Stomach (tissue), 4 donors: ENCODE data around the gene TYW1.
"Not testable (repeated sequence)": the region's sequence is repeated elsewhere in the genome, so short reads cannot be mapped to it uniquely, and the experiment has no call there.

Experiments used
- EP300 ChIP-seq: sonication (generic); formaldehyde crosslinking; IDR thresholded peaks from one replicate; pipeline ENCODE4 v1.6.1; 2017; ENCODE audit warnings: antibody characterized with exemption
- POLR2A ChIP-seq, 4 donors: fragments of 450-650 bp; IDR thresholded peaks; one replicate each; pipeline ENCODE4 v1.6.1; 2016; ENCODE audit warnings: antibody characterized with exemption in 4 of 4, control low read depth in 2 of 4, mild to moderate bottlenecking in 1 of 4, moderate library complexity in 1 of 4
- POLR2AphosphoS5 ChIP-seq, 3 donors: sonication (generic); formaldehyde crosslinking; IDR thresholded peaks; one replicate each; pipeline ENCODE4 v1.6.1; 2016; ENCODE audit warnings: antibody characterized with exemption in 3 of 3
- TF ChIP-seq, protein P1 (sequence below), 7 experiments: fragments of 450-650 bp in 4 of 7; fragments of 200-600 bp in 3 of 7; sonication (generic) in 3 of 7; IDR thresholded peaks; one replicate each; pipeline ENCODE4 v1.5.1; 2016 to 2019; ENCODE audit warnings: antibody characterized with exemption in 7 of 7, control low read depth in 2 of 7, mild to moderate bottlenecking in 1 of 7

GRCh38 chr7:67259363-67259762, 262.7 kb downstream of the TYW1 start:
- TF ChIP-seq, protein P1, sequence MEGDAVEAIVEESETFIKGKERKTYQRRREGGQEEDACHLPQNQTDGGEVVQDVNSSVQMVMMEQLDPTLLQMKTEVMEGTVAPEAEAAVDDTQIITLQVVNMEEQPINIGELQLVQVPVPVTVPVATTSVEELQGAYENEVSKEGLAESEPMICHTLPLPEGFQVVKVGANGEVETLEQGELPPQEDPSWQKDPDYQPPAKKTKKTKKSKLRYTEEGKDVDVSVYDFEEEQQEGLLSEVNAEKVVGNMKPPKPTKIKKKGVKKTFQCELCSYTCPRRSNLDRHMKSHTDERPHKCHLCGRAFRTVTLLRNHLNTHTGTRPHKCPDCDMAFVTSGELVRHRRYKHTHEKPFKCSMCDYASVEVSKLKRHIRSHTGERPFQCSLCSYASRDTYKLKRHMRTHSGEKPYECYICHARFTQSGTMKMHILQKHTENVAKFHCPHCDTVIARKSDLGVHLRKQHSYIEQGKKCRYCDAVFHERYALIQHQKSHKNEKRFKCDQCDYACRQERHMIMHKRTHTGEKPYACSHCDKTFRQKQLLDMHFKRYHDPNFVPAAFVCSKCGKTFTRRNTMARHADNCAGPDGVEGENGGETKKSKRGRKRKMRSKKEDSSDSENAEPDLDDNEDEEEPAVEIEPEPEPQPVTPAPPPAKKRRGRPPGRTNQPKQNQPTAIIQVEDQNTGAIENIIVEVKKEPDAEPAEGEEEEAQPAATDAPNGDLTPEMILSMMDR (IDR thresholded peaks at IDR 0.05) = not testable (repeated sequence)
- TF ChIP-seq POLR2AphosphoS5 (IDR thresholded peaks at IDR 0.05); POLR2A (IDR thresholded peaks at IDR 0.05); EP300: not testable (repeated sequence)
